Astrocyte of the spinal cord (primary cell): ENCODE measurements around the gene CCDC187.

Experiments
- DNase-seq: peaks from one replicate; pipeline ENCODE4 v3.0.0; 2011; ENCODE audit warnings: low read depth, low spot score
- H3K4me3 ChIP-seq: 2 replicates; pipeline ENCODE4 v1.5.1; 2011; ENCODE audit warnings: low read depth, mild to moderate bottlenecking, low read length, moderate library complexity
- in situ Hi-C: cut with HindIII; loops from 2 replicates; pipeline ENCODE4 v1.10.0; 2017; ENCODE audit warnings: low sequenced_read_pairs
- TF ChIP-seq, protein P1 (sequence below): IDR thresholded peaks from 2 replicates; pipeline ENCODE4 v1.5.1; 2012; ENCODE audit warnings: low read depth, mild to moderate bottlenecking, low read length, inconsistent platforms

CCDC187 gene

GRCh38 chr9:136283291-136284235 is 20.3 kb downstream of the CCDC187 start:
- DNase-seq: peak; percentile 45
- no peak overlapping the region for H3K4me3 ChIP-seq
- TF ChIP-seq, protein P1, sequence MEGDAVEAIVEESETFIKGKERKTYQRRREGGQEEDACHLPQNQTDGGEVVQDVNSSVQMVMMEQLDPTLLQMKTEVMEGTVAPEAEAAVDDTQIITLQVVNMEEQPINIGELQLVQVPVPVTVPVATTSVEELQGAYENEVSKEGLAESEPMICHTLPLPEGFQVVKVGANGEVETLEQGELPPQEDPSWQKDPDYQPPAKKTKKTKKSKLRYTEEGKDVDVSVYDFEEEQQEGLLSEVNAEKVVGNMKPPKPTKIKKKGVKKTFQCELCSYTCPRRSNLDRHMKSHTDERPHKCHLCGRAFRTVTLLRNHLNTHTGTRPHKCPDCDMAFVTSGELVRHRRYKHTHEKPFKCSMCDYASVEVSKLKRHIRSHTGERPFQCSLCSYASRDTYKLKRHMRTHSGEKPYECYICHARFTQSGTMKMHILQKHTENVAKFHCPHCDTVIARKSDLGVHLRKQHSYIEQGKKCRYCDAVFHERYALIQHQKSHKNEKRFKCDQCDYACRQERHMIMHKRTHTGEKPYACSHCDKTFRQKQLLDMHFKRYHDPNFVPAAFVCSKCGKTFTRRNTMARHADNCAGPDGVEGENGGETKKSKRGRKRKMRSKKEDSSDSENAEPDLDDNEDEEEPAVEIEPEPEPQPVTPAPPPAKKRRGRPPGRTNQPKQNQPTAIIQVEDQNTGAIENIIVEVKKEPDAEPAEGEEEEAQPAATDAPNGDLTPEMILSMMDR: peak; percentile 87
- in situ Hi-C loops: no loop called here

DNA sequence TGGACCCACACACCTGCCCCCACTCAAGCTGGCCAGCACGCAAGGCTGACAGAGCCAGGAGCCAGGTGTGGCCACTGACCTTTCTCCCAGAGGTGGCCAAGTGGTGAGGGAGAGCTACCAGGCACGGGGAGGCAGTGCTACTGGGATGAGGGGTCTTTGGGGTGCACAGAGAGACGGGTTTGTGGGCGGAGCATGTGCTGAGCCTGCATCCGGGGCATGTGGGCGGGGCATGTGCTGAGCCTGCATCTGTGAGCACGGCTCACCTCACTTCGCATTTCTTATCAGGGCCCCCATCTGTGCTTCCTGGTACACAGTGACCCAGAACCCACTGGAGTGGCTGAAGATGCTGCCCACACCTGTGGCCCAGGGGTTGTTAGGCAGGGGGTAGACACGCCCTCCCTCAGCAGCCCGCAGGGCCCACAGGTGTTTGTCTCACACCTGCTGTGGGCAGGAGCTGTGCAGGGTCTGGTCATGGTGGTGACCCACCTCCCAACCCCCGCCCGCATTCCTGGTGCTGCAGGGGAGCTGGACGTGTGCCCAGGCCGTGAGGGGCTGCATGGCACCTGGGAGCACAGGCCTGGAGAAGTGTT is 21.5 kb downstream of the CCDC187 start:
- in situ Hi-C loops: no loop called here
- H3K4me3 ChIP-seq: no peak overlapping the region
- DNase-seq: no peak
- TF ChIP-seq, protein P1: no peak

- no peak for DNase-seq
- TF ChIP-seq, protein P1: no peak
- in situ Hi-C loops: no loop called here
- no peak overlapping the region for H3K4me3 ChIP-seq
These were observed 22.2 kb downstream of the CCDC187 start for GRCh38 chr9:136281421-136282271.

DNA sequence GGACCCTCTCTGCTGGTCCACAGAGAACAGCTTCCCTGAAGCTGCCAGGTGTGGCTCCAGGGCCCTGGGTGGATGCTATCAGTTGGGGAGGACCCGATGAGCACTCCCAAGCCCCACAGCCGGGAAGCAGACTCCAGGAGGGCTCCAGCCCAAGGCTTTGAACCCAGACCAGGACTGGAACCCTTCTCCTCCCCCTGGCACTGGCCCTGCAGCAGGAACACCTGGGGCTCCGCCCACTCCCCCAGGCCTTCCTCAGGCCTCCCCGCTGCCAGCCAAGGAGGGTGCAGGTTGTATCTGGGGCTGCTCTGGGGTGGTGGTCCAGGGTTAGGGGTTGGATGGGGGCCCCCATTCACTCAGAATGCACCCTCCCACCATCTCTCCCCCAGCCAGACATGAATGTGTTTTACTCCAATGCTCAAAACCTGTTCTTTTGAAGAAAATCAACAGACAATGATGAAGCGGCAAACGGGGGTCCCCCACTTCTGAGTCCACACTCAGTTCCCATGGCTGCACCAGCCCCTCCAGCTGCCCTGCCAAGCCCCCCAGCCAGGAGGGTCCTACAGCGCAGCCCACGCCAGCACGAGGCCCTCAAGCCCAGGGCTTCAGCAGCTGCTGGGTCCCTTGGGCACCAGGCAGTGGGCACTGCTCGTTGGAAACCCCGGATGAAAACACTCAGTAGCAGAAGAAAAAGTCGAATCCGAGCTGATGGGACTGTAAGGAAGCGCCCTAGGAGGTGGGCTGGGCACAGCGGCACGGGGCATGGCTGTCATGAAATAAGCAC is 23.2 kb downstream of the CCDC187 start:
- TF ChIP-seq, protein P1: no peak
- in situ Hi-C loops: no loop called here
- no peak for DNase-seq
- no peak overlapping the region for H3K4me3 ChIP-seq

DNA sequence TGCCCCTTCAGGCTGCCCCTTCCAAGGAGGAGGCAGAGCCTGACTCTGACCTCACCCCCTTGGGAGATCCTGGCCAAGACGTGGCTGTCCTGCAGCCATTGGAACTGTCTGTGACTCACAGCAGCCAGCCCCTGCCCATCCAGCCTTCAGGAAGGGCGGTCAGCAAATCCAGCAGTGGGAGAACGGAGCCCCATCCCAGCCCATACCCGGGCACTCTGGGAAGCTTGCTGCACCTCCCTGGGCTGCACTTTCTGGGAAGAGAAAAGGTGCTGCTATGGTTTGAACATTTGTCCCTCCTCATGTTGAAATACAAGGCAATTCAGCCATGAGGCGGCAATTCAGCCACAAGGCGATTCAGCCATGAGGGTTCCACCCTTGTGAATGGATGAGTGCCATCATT is 24.4 kb downstream of the CCDC187 start:
- no peak for DNase-seq
- H3K4me3 ChIP-seq: no peak overlapping the region
- TF ChIP-seq, protein P1: no peak
- in situ Hi-C loops: no loop called here
